Erythroblast (primary cell): ENCODE results near the gene CLDN6.

ENCODE experiments used
- GATA1 ChIP-seq: IDR thresholded peaks from 2 replicates; pipeline ENCODE4 v1.6.1; 2011; ENCODE audit warnings: low read depth, mild to moderate bottlenecking, control low read depth, low read length, moderate library complexity
- POLR2A ChIP-seq: IDR thresholded peaks from 2 replicates; pipeline ENCODE4 v1.6.1; 2011; ENCODE audit warnings: mild to moderate bottlenecking, low read length

- TF ChIP-seq POLR2A, result no peak
- no peak for TF ChIP-seq GATA1
Observed at GRCh38 chr16:3026003-3026378, 8.0 kb upstream of the CLDN6 start.
